SK-N-SH treated with all-trans-retinoic acid at 6 μM for 48 hours (cell line): ENCODE measurements around the gene RUSF1.

Experiments
- ATAC-seq: fragments of 200-7000 bp; cut with Tn5 transposase; 3 replicates; pipeline ENCODE4 v1.9.1; 2020; ENCODE audit warnings: mild to moderate bottlenecking, moderate library complexity
- ARNTL ChIP-seq: fragments of 450-650 bp; formaldehyde crosslinking; IDR thresholded peaks from 2 replicates; pipeline ENCODE4 v1.5.0; 2020; ENCODE audit warnings: low read depth, mild to moderate bottlenecking, moderate library complexity, borderline replicate concordance
- PPARA ChIP-seq: fragments of 250-450 bp; sonication (Bioruptor Pico); IDR thresholded peaks from 2 replicates; pipeline ENCODE4 v1.5.0; 2020; ENCODE audit warnings: mild to moderate bottlenecking, borderline replicate concordance
- RARB ChIP-seq: fragments of 250-450 bp; sonication (Bioruptor Pico); IDR thresholded peaks from 2 replicates; pipeline ENCODE4 v1.8.0; 2021; ENCODE audit warnings: mild to moderate bottlenecking, moderate library complexity
- ZFP30 ChIP-seq: fragments of 450-650 bp; formaldehyde crosslinking; IDR thresholded peaks from 2 replicates; pipeline ENCODE4 v1.5.0; 2022; ENCODE audit warnings: mild to moderate bottlenecking, moderate library complexity
- TF ChIP-seq, protein P1 (sequence below): fragments of 250-450 bp; sonication (Bioruptor Pico); IDR thresholded peaks from 2 replicates; pipeline ENCODE4 v1.5.0; 2020; ENCODE audit warnings: mild to moderate bottlenecking, moderate library complexity
- TF ChIP-seq, protein P2 (sequence below): fragments of 250-450 bp; sonication (Bioruptor Pico); IDR thresholded peaks from 2 replicates; pipeline ENCODE4 v1.8.0; 2021; ENCODE audit warnings: low read depth, mild to moderate bottlenecking, moderate library complexity, borderline replicate concordance

RUSF1 gene

DNA sequence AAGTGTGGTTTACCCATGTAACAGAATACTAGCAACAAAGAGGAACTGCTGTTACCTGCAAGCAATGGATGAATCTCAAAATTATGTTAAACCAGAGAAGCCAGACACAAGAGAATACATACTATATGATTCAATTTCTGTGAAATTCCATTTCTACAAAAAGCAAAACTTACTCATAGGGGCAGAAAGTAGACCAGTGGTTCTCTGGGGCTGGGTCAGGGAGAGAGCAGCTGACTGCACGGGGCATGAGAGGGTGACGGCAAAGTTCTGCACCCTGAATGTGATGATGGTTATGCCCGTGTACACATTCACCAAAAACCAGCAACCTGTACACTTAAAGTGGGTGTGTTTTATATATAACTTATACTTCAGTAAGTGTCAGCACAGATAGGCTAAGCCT, 68.7 kb downstream of the RUSF1 start:
- TF ChIP-seq ZFP30 (CRISPR knock-in tag), result no peak
- TF ChIP-seq PPARA, result no peak
- TF ChIP-seq RARB, result no peak
- TF ChIP-seq, protein P1, sequence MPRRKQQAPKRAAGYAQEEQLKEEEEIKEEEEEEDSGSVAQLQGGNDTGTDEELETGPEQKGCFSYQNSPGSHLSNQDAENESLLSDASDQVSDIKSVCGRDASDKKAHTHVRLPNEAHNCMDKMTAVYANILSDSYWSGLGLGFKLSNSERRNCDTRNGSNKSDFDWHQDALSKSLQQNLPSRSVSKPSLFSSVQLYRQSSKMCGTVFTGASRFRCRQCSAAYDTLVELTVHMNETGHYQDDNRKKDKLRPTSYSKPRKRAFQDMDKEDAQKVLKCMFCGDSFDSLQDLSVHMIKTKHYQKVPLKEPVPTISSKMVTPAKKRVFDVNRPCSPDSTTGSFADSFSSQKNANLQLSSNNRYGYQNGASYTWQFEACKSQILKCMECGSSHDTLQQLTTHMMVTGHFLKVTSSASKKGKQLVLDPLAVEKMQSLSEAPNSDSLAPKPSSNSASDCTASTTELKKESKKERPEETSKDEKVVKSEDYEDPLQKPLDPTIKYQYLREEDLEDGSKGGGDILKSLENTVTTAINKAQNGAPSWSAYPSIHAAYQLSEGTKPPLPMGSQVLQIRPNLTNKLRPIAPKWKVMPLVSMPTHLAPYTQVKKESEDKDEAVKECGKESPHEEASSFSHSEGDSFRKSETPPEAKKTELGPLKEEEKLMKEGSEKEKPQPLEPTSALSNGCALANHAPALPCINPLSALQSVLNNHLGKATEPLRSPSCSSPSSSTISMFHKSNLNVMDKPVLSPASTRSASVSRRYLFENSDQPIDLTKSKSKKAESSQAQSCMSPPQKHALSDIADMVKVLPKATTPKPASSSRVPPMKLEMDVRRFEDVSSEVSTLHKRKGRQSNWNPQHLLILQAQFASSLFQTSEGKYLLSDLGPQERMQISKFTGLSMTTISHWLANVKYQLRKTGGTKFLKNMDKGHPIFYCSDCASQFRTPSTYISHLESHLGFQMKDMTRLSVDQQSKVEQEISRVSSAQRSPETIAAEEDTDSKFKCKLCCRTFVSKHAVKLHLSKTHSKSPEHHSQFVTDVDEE (CRISPR knock-in tag), result no peak
- TF ChIP-seq, protein P2, sequence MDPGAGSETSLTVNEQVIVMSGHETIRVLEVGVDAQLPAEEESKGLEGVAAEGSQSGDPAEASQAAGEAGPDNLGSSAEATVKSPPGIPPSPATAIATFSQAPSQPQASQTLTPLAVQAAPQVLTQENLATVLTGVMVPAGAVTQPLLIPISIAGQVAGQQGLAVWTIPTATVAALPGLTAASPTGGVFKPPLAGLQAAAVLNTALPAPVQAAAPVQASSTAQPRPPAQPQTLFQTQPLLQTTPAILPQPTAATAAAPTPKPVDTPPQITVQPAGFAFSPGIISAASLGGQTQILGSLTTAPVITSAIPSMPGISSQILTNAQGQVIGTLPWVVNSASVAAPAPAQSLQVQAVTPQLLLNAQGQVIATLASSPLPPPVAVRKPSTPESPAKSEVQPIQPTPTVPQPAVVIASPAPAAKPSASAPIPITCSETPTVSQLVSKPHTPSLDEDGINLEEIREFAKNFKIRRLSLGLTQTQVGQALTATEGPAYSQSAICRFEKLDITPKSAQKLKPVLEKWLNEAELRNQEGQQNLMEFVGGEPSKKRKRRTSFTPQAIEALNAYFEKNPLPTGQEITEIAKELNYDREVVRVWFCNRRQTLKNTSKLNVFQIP, result no peak
- no peak for TF ChIP-seq ARNTL (CRISPR knock-in tag)

More for the DNA sequence above, 68.7 kb downstream of the RUSF1 start:
- ATAC-seq, result no peak
